D721Med (cell line): ENCODE measurements around the gene SPAG16.

Experiments used
- DNase-seq: peaks from one replicate; pipeline ENCODE4 v3.0.0; 2011; ENCODE audit warnings: low spot score; ENCODE audit not compliant: insufficient read length
- FAIRE-seq: peaks from 2 replicates; lab custom pipeline; 2011; peaks lifted over from hg19 to GRCh38; lab: Jason Lieb, UNC
- TF ChIP-seq, protein P1 (sequence below): IDR thresholded peaks from 2 replicates; pipeline ENCODE4 v1.5.1; 2012; ENCODE audit warnings: mild to moderate bottlenecking, control low read depth; ENCODE audit not compliant: insufficient read depth; ENCODE audit errors: missing control alignments

The SPAG16 gene

GRCh38 chr2:214127571-214127970 lies 843.3 kb downstream of the SPAG16 start:
- TF ChIP-seq, protein P1, sequence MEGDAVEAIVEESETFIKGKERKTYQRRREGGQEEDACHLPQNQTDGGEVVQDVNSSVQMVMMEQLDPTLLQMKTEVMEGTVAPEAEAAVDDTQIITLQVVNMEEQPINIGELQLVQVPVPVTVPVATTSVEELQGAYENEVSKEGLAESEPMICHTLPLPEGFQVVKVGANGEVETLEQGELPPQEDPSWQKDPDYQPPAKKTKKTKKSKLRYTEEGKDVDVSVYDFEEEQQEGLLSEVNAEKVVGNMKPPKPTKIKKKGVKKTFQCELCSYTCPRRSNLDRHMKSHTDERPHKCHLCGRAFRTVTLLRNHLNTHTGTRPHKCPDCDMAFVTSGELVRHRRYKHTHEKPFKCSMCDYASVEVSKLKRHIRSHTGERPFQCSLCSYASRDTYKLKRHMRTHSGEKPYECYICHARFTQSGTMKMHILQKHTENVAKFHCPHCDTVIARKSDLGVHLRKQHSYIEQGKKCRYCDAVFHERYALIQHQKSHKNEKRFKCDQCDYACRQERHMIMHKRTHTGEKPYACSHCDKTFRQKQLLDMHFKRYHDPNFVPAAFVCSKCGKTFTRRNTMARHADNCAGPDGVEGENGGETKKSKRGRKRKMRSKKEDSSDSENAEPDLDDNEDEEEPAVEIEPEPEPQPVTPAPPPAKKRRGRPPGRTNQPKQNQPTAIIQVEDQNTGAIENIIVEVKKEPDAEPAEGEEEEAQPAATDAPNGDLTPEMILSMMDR, result no peak
- DNase-seq (no peak), FAIRE-seq (no peak)

DNA sequence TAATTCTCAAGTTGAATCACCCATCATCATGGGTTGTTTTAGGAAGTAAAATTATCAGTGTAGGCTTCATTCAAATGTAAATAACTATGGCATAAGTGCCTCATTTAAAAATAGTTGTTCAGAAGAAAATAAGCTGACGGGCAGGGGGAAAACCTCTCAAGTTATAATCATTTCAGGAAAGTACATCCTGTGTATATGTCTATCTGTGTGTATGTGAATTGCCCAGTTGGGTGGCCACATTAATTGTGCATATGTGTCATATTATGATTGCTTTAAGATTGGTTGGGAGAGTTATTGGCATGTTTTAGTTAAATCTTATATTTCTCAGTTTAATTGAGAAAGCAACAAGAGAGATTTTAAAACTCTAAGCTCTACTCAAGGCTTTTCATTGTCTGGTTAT lies 843.8 kb downstream of the SPAG16 start:
- TF ChIP-seq, protein P1, result no peak
- DNase-seq, result no peak
- no peak for FAIRE-seq

- TF ChIP-seq, protein P1, result no peak
- FAIRE-seq (no peak), DNase-seq (no peak)
Measured at GRCh38 chr2:214130114-214130513, 845.9 kb downstream of the SPAG16 start.

GRCh38 chr2:214135966-214136365 lies 851.7 kb downstream of the SPAG16 start:
- DNase-seq, result no peak
- FAIRE-seq, result no peak
- TF ChIP-seq, protein P1, result no peak

GRCh38 chr2:214138779-214139178 lies 854.5 kb downstream of the SPAG16 start:
- FAIRE-seq (no peak), DNase-seq (no peak)
- TF ChIP-seq, protein P1, result no peak

DNA sequence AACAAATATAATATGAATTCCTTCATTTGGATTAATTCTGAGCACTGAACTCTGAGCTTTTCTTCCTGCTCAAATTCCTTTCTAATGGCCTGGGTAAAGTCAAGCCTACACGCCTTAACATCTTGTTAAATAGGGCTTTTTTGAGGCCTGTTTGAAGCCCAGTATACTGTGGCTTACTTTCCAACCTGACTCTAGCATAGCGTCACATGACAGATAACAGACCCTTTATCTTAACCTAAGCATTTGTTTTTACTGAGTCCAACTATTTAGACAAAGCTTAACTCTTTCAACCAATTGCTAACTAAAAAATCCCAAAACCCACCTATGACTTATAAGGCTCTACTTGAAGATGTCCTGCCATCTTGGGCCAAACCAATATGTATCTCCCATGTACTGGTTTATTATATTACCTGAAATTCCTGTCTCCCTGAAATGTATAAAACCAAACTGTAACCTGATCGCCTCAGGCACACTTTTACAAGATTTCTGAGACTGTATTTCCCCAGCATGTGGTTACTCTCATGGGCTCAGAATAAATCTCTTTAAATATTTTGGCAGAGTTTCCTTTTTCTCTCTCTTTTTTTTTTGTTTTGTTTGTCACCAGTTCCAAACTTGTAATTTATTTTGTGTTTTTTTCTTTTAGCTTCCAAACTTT lies 855.5 kb downstream of the SPAG16 start:
- TF ChIP-seq, protein P1, result no peak
- DNase-seq (no peak), FAIRE-seq (no peak)

- TF ChIP-seq, protein P1, result no peak
- DNase-seq, result no peak
- no peak for FAIRE-seq
Measured at GRCh38 chr2:214156971-214157370, 872.7 kb downstream of the SPAG16 start.
